DMS153 treated with DMSO at 0.1 percent for 48 hours (cell line): ENCODE data around the gene ATXN1.

ENCODE experiments used
- DNase-seq: peaks from one replicate; lab custom pipeline; 2025; ENCODE audit not compliant: unreplicated experiment; lab: John Stamatoyannopoulos, UW

Gene ATXN1

DNA sequence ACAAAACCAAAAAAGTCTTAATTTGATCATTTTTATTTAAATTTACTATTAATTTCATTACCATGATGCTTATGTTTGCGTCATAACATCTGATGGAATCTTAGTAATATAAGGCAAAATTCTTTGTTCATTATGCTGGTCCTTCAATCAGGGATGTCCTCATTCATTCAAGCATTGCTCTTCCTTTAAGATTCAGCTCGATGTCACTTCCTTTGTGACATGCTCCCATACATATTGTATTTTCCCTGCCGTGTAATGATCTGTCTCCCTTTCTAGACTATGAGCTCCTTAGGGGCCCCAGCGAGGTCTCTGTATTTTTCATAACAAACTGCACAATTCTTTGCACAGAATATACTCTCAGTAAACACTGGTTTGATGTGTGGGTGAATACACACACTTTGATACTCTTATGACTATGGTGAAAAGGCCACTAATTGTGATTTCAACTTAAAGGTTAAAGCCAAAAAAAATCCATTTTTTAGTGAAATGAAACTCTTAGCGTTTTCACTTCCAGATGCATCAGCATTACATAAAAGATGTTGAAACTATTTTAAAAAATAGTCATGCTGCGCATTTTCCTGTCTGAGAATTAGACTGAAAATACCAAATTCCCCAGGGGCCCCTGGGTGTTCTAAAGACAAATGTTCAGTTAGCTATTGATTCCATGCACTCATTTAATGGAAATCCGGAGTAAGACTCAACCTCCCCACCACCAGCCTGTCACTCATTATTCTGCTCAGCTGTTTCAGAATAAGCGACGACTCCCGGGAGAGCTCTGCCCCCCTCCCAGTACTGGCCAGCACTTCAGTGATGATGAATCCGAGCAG, 169.7 kb downstream of the ATXN1 start:
- DNase-seq = no peak

DNA sequence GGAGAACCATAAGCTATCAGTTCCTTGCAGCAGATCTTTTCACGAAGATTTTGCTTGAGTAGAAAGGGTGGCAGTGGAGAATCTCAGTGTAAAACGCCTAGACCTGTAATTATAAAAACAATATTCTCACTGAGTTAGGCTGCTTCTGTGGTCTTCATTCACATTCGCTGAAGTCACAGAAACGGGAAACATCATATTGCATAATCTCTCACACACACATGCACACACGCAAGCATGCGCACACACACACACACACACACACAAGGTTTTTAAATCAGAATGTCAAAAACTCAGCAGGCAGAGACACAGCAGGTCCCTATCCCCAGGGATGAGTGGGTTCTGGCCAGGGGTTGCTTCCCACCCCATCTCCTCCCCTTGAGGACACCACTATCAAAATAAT, 175.5 kb downstream of the ATXN1 start:
- no peak for DNase-seq

- DNase-seq = no peak
Measured at GRCh38 chr6:16583144-16583762, 178.0 kb downstream of the ATXN1 start.

- DNase-seq = no peak
Measured at GRCh38 chr6:16582446-16583143, 178.7 kb downstream of the ATXN1 start.

- DNase-seq = no peak
Measured at GRCh38 chr6:16578695-16579285, 182.5 kb downstream of the ATXN1 start.

- DNase-seq = no peak
Measured at GRCh38 chr6:16576451-16577368, 184.6 kb downstream of the ATXN1 start.

DNA sequence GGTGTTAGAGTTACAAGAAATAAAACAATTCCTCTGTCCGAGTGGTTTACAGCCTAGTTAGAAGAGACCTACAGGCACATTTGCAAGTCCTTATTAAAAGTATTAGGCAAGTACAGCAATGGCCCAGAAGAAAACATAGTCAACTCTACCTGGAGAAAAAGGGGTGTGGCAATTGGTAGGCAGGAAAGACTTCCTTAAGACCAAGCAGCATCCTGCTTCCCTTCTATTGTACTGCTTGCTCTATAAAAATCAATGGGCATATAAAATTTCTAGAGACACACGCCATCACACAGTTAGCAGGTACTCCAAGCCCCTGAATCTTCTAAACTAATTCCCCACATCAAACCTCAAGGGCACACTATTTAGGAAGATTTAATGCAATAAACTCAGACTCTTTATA, 185.6 kb downstream of the ATXN1 start:
- DNase-seq = no peak

DNA sequence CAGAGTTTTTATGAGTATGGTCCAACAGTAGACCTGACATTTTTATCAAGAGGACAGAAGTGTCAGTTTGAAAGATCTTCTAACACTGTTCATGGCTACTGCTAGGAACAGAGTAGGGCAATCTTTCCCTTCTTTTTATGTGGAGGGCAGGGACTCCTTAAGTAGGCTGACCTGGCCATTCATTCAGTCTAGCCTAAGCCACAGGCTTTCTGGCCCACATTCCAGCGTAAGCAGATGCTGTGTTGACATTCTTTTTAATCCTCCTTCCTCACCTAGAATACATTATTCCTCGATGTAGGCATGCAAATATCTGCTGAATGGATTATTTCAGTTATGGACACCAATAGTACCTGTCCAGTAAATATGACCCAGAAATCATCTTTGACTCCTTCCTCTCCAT, 188.3 kb downstream of the ATXN1 start:
- DNase-seq = no peak

- DNase-seq = no peak
Measured at GRCh38 chr6:16572317-16572716, 188.9 kb downstream of the ATXN1 start.

DNA sequence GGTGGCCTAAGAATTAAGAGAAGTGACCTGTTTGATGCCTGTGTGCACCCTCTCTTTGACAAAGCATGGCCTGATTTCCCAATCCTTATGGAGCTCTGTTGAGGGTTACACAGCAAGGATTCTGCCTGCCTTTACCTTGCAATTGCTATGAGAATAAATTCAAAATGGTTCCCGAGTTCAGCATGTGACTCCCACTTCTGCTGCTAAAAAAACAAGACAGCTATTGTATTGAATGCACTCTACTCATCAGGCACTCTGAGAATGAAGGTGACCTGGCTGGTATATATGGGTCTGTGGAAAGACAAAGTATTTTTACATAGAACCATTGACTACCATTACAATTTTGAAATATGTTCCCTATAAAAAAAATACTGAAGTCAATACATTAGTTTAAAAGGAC, 190.3 kb downstream of the ATXN1 start:
- no peak for DNase-seq

- DNase-seq = no peak
Measured at GRCh38 chr6:16570221-16570553, 191.1 kb downstream of the ATXN1 start.

DNA sequence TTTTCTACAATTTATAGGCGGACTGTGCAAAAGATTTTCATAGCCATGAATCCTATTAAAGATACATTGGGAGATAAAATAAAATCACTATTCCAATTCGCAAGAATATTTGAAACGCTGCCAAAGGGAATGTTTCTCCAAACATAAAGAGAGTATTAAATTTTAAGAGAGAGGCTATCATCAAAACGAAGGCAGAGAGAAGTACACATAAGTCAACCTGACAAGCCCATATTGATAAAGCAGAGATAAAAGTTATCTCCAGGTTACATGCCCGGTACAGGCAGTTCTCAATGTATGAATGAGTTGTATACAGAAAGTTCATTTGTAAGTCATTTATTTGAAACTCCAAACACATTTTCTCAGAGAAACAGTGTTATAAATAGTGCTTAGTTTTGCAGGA, 193.1 kb downstream of the ATXN1 start:
- no peak for DNase-seq

DNA sequence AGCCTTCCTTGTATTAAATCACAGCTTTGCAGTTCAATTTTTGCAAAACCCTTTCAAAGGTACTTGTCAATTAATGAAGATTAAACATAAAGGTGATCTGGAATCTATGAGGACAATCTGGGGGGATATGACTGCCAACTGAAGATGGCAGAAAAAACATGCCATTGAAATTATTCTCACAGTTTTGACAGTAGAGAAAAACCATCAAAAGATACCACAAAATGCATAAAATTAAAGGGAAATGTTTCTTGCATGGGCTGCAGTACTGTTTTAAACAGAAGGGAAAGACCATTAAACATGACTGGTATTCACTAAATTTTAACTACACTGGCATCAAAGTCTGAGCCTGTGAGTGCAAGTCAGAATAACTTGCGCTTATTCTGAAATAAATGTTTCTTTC, 194.2 kb downstream of the ATXN1 start:
- DNase-seq = no peak

DNA sequence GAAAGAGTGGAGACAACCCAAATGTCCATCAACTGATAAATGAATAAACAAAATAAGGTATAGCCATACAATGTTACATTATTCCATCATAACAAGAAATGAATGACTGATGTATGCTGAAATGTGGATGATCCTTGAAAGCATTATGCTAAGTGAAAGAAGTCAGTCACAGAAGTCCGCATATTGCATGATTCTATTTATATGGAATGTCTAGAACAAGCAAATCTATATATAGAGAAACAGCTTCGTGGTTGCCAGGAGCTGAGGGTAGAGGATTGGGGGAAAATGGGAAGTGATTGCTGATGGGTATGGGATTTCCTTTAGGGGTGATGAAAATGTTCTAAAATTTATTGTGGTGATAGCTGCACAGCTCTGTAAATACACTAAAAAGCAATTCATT, 196.8 kb downstream of the ATXN1 start:
- no peak for DNase-seq

- no peak for DNase-seq
Measured at GRCh38 chr6:16563628-16564240, 197.5 kb downstream of the ATXN1 start.

DNA sequence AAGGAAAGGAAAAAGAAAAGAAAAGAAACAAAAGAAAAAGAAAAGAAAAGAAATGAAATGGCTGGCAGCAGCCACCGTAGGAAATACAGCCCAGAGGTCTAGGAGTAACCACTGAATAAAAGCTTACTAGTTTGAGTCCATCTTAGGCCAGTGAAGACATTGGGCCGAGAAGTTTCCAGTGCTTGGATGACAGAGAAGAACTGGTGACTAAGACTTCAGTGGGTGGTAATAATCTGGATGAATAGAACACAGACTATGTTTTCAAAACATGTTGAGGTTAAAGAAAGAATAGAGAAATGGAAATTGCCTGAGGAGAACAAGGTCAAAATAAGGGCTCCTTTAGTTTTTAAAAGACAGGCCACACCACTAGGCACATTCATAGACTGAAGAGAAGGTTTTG, 198.8 kb downstream of the ATXN1 start:
- DNase-seq = no peak

GRCh38 chr6:16559071-16559470, 202.2 kb downstream of the ATXN1 start:
- DNase-seq = no peak

DNA sequence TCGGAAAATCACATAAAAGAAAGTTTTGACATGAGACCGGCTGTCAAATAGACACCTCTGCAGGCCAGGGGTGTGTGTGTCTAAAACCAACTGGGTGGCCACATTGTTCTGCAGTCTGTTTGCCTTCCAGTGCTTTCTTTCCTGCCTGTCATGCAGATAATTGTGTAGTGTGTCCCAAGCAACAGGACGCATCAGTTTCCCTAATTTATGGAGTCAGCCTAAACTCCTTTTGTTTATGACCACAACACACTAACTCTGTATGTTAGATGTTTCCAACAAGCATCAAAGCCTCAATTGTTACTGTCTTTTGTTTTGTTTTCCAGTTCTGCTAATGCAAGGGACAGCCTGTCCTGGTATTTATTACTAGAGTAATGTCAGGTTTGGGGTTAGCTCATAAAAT, 205.7 kb downstream of the ATXN1 start:
- no peak for DNase-seq

DNA sequence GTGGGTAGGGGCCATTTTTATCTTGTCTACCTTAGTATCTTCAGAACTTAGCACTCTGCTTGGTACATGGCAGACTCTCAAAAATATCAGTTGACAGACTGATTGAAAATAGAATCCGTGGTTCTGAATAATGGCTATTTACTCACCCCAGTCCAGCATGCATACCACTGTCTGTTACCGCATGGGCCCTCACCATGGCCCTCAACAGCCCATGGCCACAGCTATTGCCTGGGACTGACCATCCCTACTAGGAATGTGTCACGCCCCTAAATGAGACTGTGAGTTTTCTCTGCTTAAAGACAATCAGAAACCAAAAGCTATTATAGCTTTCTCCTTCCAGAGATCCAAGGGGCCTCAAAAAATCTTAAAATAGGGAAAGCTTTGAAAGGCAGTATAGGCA, 207.7 kb downstream of the ATXN1 start:
- no peak for DNase-seq

DNA sequence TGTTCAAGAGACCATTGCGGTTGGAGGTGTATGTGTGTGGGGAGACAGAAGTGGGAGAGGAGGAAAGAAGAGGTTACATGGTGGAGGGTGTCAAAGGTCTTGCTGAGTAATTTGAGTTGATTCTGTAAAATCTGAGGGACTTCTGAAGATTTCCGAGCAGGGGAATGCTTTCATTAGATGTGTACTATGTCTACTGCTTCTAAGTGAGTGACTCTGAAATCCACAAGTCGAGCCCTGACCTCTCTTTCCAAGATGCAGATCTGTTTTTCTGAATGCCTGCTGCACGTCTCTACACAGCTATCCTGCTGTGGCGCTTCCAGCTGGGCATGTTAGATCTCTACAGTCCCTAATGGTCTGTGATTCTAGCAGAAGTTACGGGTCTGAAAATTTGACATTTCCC, 209.8 kb downstream of the ATXN1 start:
- DNase-seq = no peak
